ENCODE data around the gene AURKA.
A peak's percentile ranks its signal among the peaks of the same experiment; 100 is the strongest.

Gene AURKA

GRCh38 chr20:56350842-56351241 is 41.2 kb downstream of the AURKA start:
- ChIA-PET POLR2A (ENCODE audit: low non-redundant PET) (no interaction called here), CTCF (no interaction called here)
- DNase-seq (ENCODE audit: low spot score) = no peak
- no peak overlapping the region for H3K27ac ChIP-seq
- TF ChIP-seq CTCF (conservative IDR thresholded peaks at IDR 0.05; ENCODE audit: low read depth) = no peak

- ChIA-PET POLR2A (ENCODE audit: low non-redundant PET) (no interaction called here), CTCF (interaction anchor here (1.1 kb wide), 1 partner anchor 161 kb away, joined by 3 read pairs; no protein-coding TSS in a partner anchor)
- DNase-seq (ENCODE audit: low spot score) = no peak
- H3K27ac ChIP-seq = no peak overlapping the region
- TF ChIP-seq CTCF (conservative IDR thresholded peaks at IDR 0.05; ENCODE audit: low read depth) = no peak
These were observed 43.3 kb downstream of the AURKA start for GRCh38 chr20:56348746-56349145.

- no peak overlapping the region for H3K27ac ChIP-seq
- DNase-seq (ENCODE audit: low spot score) = no peak
- CTCF ChIA-PET = no interaction called here
- POLR2A ChIA-PET (ENCODE audit: low non-redundant PET) = no interaction called here
- TF ChIP-seq CTCF (conservative IDR thresholded peaks at IDR 0.05; ENCODE audit: low read depth) = no peak
These were observed 43.7 kb downstream of the AURKA start for GRCh38 chr20:56348305-56348693.

- no peak for TF ChIP-seq CTCF (conservative IDR thresholded peaks at IDR 0.05; ENCODE audit: low read depth)
- H3K27ac ChIP-seq = no peak overlapping the region
- ChIA-PET CTCF (no interaction called here), POLR2A (ENCODE audit: low non-redundant PET) (no interaction called here)
- DNase-seq (ENCODE audit: low spot score) = no peak
These were observed 44.2 kb downstream of the AURKA start for GRCh38 chr20:56347628-56348304.

GRCh38 chr20:56345911-56346310 is 46.1 kb downstream of the AURKA start:
- no peak for DNase-seq (ENCODE audit: low spot score)
- ChIA-PET POLR2A (ENCODE audit: low non-redundant PET) (no interaction called here), CTCF (interaction anchor here (0.7 to 0.9 kb wide), 2 partner anchors 143 to 158 kb away, joined by 3 read pairs; no protein-coding TSS in a partner anchor)
- no peak overlapping the region for H3K27ac ChIP-seq
- no peak for TF ChIP-seq CTCF (conservative IDR thresholded peaks at IDR 0.05; ENCODE audit: low read depth)

GRCh38 chr20:56343861-56344381 is 48.1 kb downstream of the AURKA start:
- ChIA-PET CTCF (interaction anchor here (0.6 to 3.5 kb wide), 25 partner anchors 8 to 1668 kb away, joined by 3 to 20 read pairs (median 4); partner anchors contain the start of genes FAM210B and MC3R), POLR2A (ENCODE audit: low non-redundant PET) (no interaction called here)
- DNase-seq (ENCODE audit: low spot score) = peak; percentile 68
- no peak overlapping the region for H3K27ac ChIP-seq
- TF ChIP-seq CTCF (conservative IDR thresholded peaks at IDR 0.05; ENCODE audit: low read depth) = peak; percentile 96

Measured in RWPE1 (cell line).